GM15510 (cell line): ENCODE results near the gene CAMSAP2.

ENCODE experiments used
- POLR2A ChIP-seq: IDR thresholded peaks from 3 replicates; pipeline ENCODE4 v1.6.1; 2011; ENCODE audit warnings: borderline replicate concordance; ENCODE audit not compliant: insufficient read length; ENCODE audit errors: extremely low read depth

The CAMSAP2 gene

GRCh38 chr1:200793677-200794076 lies 55.0 kb downstream of the CAMSAP2 start:
- no peak for TF ChIP-seq POLR2A

- no peak for TF ChIP-seq POLR2A
These were observed 55.9 kb downstream of the CAMSAP2 start for GRCh38 chr1:200794506-200795065.

GRCh38 chr1:200795156-200795555 lies 56.5 kb downstream of the CAMSAP2 start:
- TF ChIP-seq POLR2A, result no peak

DNA sequence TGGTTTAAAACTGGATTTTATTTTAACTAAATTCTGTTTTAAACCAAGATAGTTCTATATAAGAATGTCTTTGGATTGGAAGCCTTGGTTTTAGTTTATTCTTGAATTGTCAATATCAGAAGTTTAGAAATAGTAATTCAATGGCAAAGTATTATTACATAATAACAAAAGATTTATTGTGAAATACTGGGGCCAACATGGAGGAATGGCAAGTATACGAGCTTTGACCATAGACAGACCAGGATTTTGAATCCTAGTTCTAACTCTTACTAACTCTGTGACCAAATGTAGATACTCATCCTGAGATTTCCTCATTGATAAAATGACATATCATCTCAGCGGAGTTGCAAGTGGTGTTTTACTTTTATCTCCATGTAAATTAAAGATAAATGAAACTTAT lies 63.3 kb downstream of the CAMSAP2 start:
- no peak for TF ChIP-seq POLR2A

GRCh38 chr1:200802865-200803512 lies 64.3 kb downstream of the CAMSAP2 start:
- TF ChIP-seq POLR2A, result no peak

- TF ChIP-seq POLR2A, result no peak
These were observed 67.0 kb downstream of the CAMSAP2 start for GRCh38 chr1:200805719-200806118.

- TF ChIP-seq POLR2A, result no peak
These were observed 70.2 kb downstream of the CAMSAP2 start for GRCh38 chr1:200808846-200809245.

- TF ChIP-seq POLR2A, result no peak
These were observed 73.0 kb downstream of the CAMSAP2 start for GRCh38 chr1:200811704-200812103.

DNA sequence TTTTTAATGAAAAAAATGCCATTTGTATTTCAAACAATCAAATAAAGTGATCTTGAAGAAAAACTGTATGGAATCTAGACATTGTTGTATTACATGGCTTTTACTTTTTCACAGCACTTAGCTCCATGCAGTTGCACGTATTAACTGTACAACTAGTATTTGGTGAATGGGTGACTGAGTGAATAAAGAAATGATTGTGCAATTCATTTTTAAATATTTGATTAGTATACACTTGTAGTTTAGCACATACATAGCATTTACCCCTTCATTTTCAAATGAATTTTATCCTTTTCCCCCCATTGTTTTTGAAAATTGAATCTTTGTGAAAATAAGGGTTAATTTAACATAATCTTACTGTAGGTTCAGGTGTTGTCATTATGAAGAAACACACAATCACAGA lies 79.6 kb downstream of the CAMSAP2 start:
- no peak for TF ChIP-seq POLR2A

DNA sequence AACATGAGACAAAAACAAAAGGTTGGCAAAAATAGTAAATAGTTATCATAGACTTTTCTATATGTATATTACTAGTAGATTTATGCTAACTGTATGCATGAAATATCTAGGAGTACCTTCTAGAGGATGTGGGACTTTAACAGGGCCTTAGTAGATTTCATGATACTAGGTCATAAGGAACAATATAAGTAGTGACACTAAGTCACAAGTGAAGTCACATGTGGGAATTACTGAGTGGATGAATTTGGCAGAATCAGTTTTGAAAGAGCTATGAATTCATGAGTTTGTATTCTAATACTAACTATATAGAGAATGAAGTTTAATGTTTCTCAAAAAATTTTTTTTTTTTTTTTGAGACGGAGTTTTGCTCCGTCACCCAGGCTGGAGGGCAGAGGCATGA lies 81.0 kb downstream of the CAMSAP2 start:
- no peak for TF ChIP-seq POLR2A

GRCh38 chr1:200831091-200831490 lies 92.4 kb downstream of the CAMSAP2 start:
- no peak for TF ChIP-seq POLR2A

- TF ChIP-seq POLR2A, result no peak
These were observed 95.7 kb downstream of the CAMSAP2 start for GRCh38 chr1:200834383-200834782.

GRCh38 chr1:200836213-200836612 lies 97.5 kb downstream of the CAMSAP2 start:
- TF ChIP-seq POLR2A, result no peak

DNA sequence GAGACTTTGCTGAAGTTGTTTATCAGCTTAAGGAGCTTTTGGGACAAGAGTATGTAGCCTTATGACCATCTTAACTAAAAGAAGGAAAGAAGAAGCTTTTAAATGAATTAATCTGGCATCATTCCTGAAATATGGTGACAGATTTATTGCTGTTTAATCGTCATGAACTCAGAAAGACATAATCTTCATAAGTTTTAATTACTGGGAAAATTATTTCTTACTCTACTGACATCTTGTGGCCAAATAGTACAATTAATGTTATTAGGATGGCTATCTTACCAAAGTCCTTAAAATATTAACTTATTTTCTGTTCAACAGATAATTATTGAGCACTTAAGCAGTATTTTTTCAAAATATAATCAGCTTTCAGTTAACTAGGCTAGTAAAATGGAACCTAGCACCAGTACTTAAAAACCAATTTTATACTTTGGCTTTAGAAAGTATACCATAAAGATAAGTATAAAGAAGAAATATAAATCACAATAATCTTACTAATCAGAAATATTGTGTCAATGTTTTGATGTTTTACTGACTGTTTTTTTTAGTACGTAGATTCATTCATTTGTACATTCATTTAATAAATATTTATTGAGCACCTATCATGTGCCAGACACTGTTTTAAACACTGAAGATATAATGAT lies 99.4 kb downstream of the CAMSAP2 start:
- TF ChIP-seq POLR2A, result no peak

- no peak for TF ChIP-seq POLR2A
These were observed 100.2 kb downstream of the CAMSAP2 start for GRCh38 chr1:200838676-200839445.

GRCh38 chr1:200845360-200845759 lies 106.7 kb downstream of the CAMSAP2 start:
- TF ChIP-seq POLR2A, result no peak

DNA sequence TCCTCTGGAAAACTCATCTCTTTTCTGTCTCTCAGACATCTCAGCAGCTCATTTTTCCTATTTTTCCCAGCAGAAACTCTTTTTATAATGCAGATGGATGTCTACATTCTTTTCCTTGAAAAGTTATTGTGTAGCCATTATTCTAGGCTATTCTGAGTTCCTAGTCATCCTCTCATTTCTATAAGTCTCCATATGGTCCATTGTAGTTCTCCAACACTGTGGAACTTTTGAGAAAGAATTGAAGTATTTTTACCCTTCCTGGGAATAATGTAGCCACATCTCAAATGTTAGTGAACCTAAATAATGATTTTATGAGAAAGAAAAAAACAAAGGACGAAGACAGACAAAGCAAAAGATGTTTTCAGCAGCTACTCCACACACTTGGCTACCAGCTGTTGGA lies 107.7 kb downstream of the CAMSAP2 start:
- no peak for TF ChIP-seq POLR2A

DNA sequence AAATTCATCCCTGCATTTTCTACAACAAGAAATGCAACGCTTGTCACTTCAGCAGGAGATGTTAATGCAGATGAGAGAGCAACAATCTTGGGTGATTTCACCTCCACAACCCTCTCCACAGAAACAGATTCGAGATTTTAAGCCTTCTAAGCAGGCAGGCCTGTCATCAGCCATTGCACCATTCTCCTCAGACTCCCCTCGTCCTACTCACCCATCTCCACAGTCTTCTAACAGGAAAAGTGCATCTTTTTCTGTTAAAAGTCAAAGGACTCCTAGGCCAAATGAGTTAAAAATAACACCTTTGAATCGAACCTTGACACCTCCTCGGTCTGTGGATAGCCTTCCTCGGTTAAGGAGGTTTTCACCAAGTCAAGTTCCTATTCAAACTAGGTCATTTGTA lies 110.7 kb downstream of the CAMSAP2 start:
- no peak for TF ChIP-seq POLR2A
